Stimulated activated CD8-positive, alpha-beta memory T cell treated with anti-CD3 and anti-CD28 coated beads, Interleukin-4, amount 100 ng/mL, for 48 hours (primary cell): ENCODE measurements around the gene SLC35E2B.

Source experiments
- DNase-seq: peaks from one replicate; pipeline ENCODE4 v3.0.0-alpha.2; 2020

The SLC35E2B gene

GRCh38 chr1:1623181-1623630 lies 69.4 kb downstream of the SLC35E2B start:
- DNase-seq = no peak

DNA sequence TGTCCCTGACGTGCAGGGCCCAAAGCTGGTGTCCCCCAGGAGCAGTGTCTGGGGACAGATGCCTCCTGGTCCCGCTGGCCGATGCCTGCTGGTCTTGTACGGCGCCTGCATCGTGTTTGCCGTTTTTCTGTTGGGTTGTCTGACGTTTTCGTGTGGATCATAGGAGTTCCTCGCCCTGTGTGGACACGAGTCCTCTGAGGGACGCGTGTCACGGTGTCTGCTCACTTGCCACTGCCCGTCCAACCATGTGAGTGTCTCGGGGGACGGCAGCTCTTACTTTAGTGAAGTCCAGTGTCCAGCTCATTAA lies 69.9 kb downstream of the SLC35E2B start:
- no peak for DNase-seq

- DNase-seq = no peak
These were observed 70.4 kb downstream of the SLC35E2B start for GRCh38 chr1:1622010-1622787.

- no peak for DNase-seq
These were observed 71.2 kb downstream of the SLC35E2B start for GRCh38 chr1:1621173-1622009.

DNA sequence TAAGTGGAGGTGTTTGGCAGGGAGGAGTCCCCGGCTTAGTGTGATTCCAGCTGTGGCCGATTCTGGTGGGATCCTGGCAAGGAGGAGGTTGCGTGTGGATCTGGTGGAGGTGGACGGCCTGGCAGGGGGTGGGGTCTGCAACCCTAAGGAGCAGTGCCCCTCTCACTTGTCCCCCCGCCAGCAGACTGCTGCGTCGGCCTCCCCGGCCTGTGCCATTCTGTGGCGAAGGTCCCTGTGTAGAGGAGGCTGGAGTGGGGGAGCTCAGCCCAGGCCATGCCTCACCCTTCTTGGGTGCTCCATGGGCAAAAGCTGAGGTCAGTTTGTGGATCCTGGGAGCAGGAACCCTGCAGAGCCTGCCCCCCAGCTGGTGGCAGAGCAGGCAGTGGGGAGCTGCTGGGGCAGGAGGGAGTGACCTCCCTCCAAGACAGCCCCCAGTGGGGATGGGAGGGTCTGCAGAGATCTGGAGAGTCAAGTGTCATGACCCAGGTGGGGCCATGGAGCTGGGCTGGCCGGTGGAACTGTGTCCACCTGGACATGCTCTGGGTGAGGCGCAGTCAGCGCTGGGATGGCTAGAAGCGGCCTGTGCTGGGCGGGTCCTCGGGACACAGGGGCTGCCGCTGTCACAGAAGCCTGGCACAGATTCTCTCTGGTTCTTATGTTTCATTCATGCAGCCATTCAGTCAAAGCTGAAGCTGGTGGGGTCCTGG lies 72.0 kb downstream of the SLC35E2B start:
- DNase-seq = no peak

DNA sequence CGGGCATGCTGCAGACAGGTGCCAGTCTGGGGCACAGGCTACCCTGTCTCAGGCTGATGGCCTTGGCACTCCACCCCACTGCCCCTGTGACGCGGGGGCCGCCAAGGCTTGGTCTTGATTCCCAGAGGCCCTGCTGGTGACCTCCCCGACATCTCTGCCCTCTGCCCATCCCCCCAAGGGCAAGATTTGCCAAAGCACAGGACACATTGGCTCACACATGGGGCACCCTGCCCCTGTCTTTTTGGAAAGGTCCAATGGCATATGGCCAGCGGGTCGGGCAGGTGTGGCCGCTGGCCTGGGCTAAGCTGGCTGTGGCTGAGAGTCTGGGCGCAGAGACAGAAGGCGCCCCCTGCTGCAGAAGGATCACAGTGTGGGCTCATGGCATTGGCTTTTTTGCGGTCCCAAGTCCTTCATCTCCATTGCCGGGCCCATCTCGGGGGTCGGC lies 72.7 kb downstream of the SLC35E2B start:
- no peak for DNase-seq

DNA sequence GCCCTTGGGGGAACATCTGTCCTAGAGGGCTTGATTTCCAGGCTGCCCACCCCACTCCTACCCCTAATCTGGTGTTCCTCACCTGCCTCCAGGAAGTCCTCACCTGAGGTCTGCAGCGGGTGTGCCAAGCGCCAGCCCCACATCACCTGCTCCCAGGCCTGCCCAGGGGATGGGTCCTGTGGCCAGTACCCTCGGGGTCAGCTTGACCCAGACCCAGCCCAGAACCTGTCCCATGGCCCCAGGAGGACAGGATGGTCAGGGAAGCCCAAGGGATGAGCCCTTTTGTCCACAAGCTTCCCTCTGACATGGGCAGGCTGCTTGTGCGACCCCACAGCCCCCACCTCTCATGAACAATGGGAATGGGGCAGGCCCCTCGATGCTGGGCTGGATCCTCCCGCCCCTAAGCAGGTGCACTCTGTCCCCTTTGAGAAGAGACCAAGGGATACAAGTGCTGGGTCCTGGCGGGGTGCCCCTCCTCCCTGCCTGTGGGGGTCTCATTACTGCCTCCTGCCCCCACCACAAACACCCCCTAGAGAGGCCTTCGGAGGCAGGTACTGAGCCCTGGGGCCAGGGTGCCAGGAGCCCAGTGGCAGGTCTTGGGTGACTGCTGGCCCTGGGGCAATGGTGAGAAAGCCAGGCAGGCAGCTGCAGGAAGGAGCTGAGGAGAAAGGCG lies 74.1 kb downstream of the SLC35E2B start:
- no peak for DNase-seq

DNA sequence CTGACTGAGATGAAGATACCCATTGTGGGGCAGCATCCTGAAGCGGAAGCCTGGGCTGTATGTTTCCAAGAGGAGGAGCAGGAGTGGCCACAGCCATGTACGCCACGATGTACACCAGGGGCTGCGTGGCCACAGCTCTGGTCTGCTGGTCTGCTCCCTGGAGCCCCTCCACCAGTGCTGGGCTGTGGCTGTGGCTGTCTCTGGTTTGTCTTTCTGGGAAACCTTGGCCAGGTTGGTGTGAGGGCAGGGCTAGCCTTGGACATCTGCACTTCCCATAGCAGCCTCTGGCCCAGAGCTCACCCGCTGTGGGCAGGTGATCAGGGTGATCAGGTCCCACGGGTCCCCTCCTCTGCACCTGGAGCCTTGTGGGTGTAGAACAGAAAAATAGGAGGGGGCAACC lies 74.7 kb downstream of the SLC35E2B start:
- no peak for DNase-seq

DNA sequence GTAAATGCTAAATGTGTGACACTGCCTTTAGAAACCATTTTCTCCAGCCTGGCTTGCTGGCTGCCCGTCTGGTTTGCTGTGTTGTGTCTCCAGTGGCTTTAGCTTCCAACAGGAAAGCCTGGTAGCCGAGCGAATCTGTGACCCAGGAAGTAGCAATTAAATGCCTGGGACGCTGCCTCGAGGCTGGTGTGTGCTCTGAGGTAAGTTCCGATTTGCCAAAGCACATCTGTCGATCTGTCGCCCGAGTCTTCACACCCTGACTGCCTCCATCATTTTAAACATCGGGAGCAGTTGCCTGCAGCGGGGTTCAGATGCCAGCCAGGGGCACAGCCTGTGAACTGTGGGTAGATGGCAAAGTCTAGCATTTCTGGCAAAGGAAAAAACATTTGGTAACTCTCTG lies 75.1 kb downstream of the SLC35E2B start:
- DNase-seq = no peak

GRCh38 chr1:1616838-1617237 lies 75.8 kb downstream of the SLC35E2B start:
- DNase-seq = no peak

DNA sequence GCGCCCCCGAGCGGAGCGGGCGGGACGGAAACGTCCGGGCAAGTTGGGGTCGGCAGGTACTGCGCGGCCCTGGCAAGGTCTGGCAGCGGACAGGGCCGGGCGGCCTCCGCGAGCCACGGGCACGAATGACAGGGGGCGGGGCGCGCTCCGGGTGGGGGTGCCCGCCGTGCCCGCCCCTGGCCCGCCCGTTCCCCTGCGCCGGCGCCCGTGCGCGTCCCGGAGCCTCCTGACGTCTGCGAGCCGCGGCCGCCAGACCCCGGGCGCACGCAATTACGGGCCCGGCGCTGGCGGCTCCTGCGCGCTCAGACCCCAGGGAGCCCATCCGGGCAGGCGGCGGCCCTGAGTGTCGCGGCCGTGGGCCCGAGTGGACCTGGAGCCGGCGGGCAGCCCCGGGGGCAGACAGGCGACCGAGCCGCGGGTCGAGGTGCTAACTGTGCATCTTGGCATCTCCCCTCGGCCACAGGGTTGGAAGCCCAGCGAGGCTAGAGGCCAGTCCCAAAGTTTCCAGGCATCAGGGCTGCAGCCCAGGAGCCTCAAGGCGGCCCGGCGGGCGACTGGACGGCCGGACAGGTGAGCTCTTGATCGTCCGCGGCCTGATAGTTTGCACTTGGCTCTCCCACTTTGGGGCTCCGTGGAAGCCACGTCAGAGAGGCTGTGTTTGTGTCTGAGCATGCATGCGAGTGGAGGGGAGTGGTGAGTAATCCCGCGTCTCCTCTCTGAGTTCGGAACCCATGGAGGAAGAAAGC lies 76.4 kb downstream of the SLC35E2B start:
- DNase-seq = peak; percentile 57

GRCh38 chr1:1615256-1616044 lies 77.1 kb downstream of the SLC35E2B start, which contains the start of gene MIB2:
TSS of gene MIB2 (plus strand) at chr1:1615500. CDS start at chr1:1623453, 7,953 bp downstream.
- DNase-seq = peak; percentile 98

GRCh38 chr1:1614954-1615255 lies 77.7 kb downstream of the SLC35E2B start:
- no peak for DNase-seq

DNA sequence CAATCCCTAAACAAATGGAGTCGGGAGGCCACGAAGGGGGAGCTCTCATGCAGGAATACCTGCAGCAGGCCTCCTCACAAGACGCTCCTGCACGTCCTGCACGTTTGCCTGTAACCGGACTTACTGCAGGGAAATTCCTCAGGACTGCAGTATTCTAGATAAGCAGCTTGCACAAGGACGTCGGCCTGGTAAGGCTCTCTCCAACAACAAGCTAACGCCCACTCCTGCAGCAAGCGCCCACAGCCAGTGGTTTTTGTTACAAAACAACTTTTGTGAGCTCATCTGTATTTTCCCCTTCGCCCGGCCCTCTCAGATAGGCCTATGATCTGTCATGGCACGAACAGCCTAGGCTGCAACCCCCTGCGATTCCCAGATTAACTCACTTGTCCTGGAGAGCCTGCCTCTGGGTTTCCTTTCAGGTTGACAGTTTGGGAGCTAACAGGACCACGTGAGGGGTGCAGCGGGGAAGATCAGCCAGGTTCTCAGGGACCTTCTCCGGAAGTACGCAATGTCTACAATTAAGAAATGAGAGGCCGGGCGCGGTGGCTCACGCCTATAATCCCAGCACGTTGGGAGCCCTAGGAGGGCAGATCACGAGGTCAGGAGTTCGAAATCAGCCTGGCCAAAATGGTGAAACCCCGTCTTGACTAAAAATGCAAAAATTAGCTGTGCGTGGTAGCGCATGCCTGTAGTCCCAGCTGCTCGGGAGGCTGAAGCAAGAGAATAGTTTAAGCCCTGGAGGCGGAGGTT lies 78.2 kb downstream of the SLC35E2B start:
- peak; percentile 71 for DNase-seq

DNA sequence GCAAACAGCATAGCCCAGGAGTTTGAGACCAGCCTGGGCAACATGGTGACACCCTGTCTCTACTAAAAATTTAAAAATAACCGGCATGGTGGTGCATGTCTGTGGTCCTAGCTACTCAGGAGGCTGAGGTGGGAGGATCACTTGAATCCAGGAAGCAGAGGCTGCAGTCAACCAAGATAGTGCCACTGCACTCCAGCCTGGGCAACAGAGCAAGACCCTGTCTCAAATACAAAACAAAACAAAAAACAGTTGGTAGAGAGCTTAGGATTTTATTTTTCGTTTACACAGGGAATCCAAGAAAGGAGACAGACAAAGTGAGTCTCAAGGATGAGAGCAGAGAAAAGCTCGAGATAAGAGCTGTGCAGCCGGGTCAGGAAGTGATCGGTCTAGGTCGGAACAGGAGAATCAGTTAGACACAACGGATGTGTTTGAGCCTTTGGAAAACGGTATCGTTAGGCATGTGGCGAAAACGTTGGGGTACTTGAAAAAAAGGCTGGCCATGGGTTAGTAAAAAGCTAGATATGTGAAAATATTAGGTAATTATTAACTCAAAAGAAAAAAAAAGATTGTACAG lies 79.0 kb downstream of the SLC35E2B start:
- DNase-seq = no peak

- no peak for DNase-seq
These were observed 80.5 kb downstream of the SLC35E2B start for GRCh38 chr1:1612104-1612400.

DNA sequence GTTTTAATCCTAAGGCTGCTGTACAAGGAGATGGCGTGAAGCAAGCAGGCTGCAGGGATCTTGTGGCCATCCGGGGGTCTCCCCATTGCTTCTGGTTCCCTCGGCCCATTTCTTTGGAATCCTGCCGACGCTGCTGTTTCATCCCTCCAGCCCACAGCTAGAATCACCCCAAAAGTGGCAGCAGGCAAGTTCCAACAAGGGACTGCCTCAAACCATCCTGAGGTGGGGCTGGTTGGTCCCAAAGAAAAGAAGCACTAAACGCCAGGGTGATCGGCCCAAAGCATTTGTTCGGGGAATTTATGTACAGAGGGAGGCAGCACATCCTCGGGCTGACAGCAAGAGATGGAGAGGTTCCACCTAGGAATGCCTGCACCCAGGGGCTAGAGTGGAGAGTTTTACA lies 81.8 kb downstream of the SLC35E2B start:
- no peak for DNase-seq

GRCh38 chr1:1609822-1610485 lies 82.6 kb downstream of the SLC35E2B start:
- DNase-seq = no peak
